ENCODE results near the gene MAFG.

MAFG gene

GRCh38 chr17:81927653-81928543 is at the start of gene MAFG:
MAFG (minus strand) TSS chr17:81927735; CDS start chr17:81923185, 4,550 bp downstream.
- H3K4me1 ChIP-seq (ENCODE audit: control insufficient read depth in 2 of 2, insufficient read depth in 2 of 2, low read length in 2 of 2), result peaks cover 41 to 44% of the 10 kb centered on the region in 2 donors
- no peaks in the 10 kb centered on the region for H3K36me3 ChIP-seq (ENCODE audit: control insufficient read depth in 2 of 2, insufficient read depth in 2 of 2, low read length in 2 of 2)
- H3K4me3 ChIP-seq (ENCODE audit: low read length in 2 of 2), result peak within 1 kb of the TSS; percentile 75 to 76
- peak within 1 kb of the TSS; percentile 76 to 77 for H3K9ac ChIP-seq (ENCODE audit: low read depth in 1 of 2, low read length in 2 of 2)
- H3K27me3 ChIP-seq (ENCODE audit: control insufficient read depth in 2 of 2, insufficient read depth in 2 of 2, low read length in 2 of 2), result peaks cover 3 to 10% of the 10 kb centered on the region in 2 donors
- H3K27ac ChIP-seq (ENCODE audit: low read depth in 2 of 2, low read length in 2 of 2), result peak within 1 kb of the TSS; percentile 95 to 97
- H3K9me3 ChIP-seq (ENCODE audit: control insufficient read depth in 2 of 2, low read length in 2 of 2), result no peaks in the 10 kb centered on the region

GRCh38 chr17:81976332-81977210 is 49.0 kb upstream of the MAFG start:
- peak overlapping the region; percentile 83 to 85 for H3K9ac ChIP-seq (ENCODE audit: low read depth in 1 of 2, low read length in 2 of 2)

GRCh38 chr17:81973432-81973831 is 45.9 kb upstream of the MAFG start:
- no peak overlapping the region for H3K27ac ChIP-seq (ENCODE audit: low read depth in 2 of 2, low read length in 2 of 2)
- H3K36me3 ChIP-seq (ENCODE audit: control insufficient read depth in 2 of 2, insufficient read depth in 2 of 2, low read length in 2 of 2), result no peaks in the 10 kb centered on the region
- H3K4me3 ChIP-seq (ENCODE audit: low read length in 2 of 2), result no peak overlapping the region
- peaks cover 0 to 11% of the 10 kb centered on the region in 2 donors for H3K27me3 ChIP-seq (ENCODE audit: control insufficient read depth in 2 of 2, insufficient read depth in 2 of 2, low read length in 2 of 2)
- no peak overlapping the region for H3K9ac ChIP-seq (ENCODE audit: low read depth in 1 of 2, low read length in 2 of 2)
- no peaks in the 10 kb centered on the region for H3K9me3 ChIP-seq (ENCODE audit: control insufficient read depth in 2 of 2, low read length in 2 of 2)
- H3K4me1 ChIP-seq (ENCODE audit: control insufficient read depth in 2 of 2, insufficient read depth in 2 of 2, low read length in 2 of 2), result peaks cover 7 to 10% of the 10 kb centered on the region in 2 donors

More at GRCh38 chr17:81976332-81977210, 49.0 kb upstream of the MAFG start:
- H3K36me3 ChIP-seq (ENCODE audit: control insufficient read depth in 2 of 2, insufficient read depth in 2 of 2, low read length in 2 of 2), result peaks cover 0 to 8% of the 10 kb centered on the region in 2 donors
- peak overlapping the region; percentile 50 to 88 for H3K27ac ChIP-seq (ENCODE audit: low read depth in 2 of 2, low read length in 2 of 2)
- no peaks in the 10 kb centered on the region for H3K9me3 ChIP-seq (ENCODE audit: control insufficient read depth in 2 of 2, low read length in 2 of 2)
- peaks cover 10% of the 10 kb centered on the region in 2 donors for H3K4me1 ChIP-seq (ENCODE audit: control insufficient read depth in 2 of 2, insufficient read depth in 2 of 2, low read length in 2 of 2)
- H3K27me3 ChIP-seq (ENCODE audit: control insufficient read depth in 2 of 2, insufficient read depth in 2 of 2, low read length in 2 of 2), result no peaks in the 10 kb centered on the region
- H3K4me3 ChIP-seq (ENCODE audit: low read length in 2 of 2), result peak overlapping the region; percentile 83 to 84

GRCh38 chr17:81968850-81969812 is 41.6 kb upstream of the MAFG start:
- Histone ChIP-seq H3K4me1 (ENCODE audit: control insufficient read depth in 2 of 2, insufficient read depth in 2 of 2, low read length in 2 of 2) (peaks cover 11 to 20% of the 10 kb centered on the region in 2 donors), H3K4me3 (ENCODE audit: low read length in 2 of 2) (no peak overlapping the region), H3K36me3 (ENCODE audit: control insufficient read depth in 2 of 2, insufficient read depth in 2 of 2, low read length in 2 of 2) (no peaks in the 10 kb centered on the region), H3K9ac (ENCODE audit: low read depth in 1 of 2, low read length in 2 of 2) (no peak overlapping the region), H3K27me3 (ENCODE audit: control insufficient read depth in 2 of 2, insufficient read depth in 2 of 2, low read length in 2 of 2) (peaks cover 7 to 33% of the 10 kb centered on the region in 2 donors), H3K9me3 (ENCODE audit: control insufficient read depth in 2 of 2, low read length in 2 of 2) (no peaks in the 10 kb centered on the region), H3K27ac (ENCODE audit: low read depth in 2 of 2, low read length in 2 of 2) (no peak overlapping the region)

- H3K27ac ChIP-seq (ENCODE audit: low read depth in 2 of 2, low read length in 2 of 2), result no peak overlapping the region
- H3K27me3 ChIP-seq (ENCODE audit: control insufficient read depth in 2 of 2, insufficient read depth in 2 of 2, low read length in 2 of 2), result peaks cover 8 to 41% of the 10 kb centered on the region in 2 donors
- no peaks in the 10 kb centered on the region for H3K36me3 ChIP-seq (ENCODE audit: control insufficient read depth in 2 of 2, insufficient read depth in 2 of 2, low read length in 2 of 2)
- no peaks in the 10 kb centered on the region for H3K9me3 ChIP-seq (ENCODE audit: control insufficient read depth in 2 of 2, low read length in 2 of 2)
- H3K9ac ChIP-seq (ENCODE audit: low read depth in 1 of 2, low read length in 2 of 2), result no peak overlapping the region
- no peak overlapping the region for H3K4me3 ChIP-seq (ENCODE audit: low read length in 2 of 2)
- peaks cover 11 to 20% of the 10 kb centered on the region in 2 donors for H3K4me1 ChIP-seq (ENCODE audit: control insufficient read depth in 2 of 2, insufficient read depth in 2 of 2, low read length in 2 of 2)
Measured at GRCh38 chr17:81968396-81968745, 40.8 kb upstream of the MAFG start.

GRCh38 chr17:81967533-81968395 is 40.2 kb upstream of the MAFG start:
- peak overlapping the region in 1 of 2 donors; percentile 32 for H3K27ac ChIP-seq (ENCODE audit: low read depth in 2 of 2, low read length in 2 of 2)
- H3K9ac ChIP-seq (ENCODE audit: low read depth in 1 of 2, low read length in 2 of 2), result no peak overlapping the region

DNA sequence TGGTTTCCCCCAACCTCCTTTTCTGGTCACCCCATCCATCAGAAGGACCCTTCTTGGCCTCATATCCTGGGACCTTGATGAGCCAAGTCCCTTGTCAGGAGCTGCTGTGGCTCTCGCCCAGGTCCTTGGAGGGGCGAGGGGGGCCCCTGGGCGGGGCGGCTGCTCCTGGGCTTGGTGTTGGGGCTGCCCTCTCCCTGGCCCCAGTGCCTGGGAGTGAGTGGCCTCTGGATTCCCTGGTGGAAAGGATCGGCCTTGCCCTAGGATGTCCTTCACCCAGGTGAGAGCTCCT is 39.7 kb upstream of the MAFG start:
- Histone ChIP-seq H3K9ac (ENCODE audit: low read depth in 1 of 2, low read length in 2 of 2) (no peak overlapping the region), H3K27ac (ENCODE audit: low read depth in 2 of 2, low read length in 2 of 2) (peak overlapping the region in 1 of 2 donors; percentile 32), H3K27me3 (ENCODE audit: control insufficient read depth in 2 of 2, insufficient read depth in 2 of 2, low read length in 2 of 2) (peaks cover 18 to 50% of the 10 kb centered on the region in 2 donors), H3K4me1 (ENCODE audit: control insufficient read depth in 2 of 2, insufficient read depth in 2 of 2, low read length in 2 of 2) (peaks cover 11 to 20% of the 10 kb centered on the region in 2 donors), H3K4me3 (ENCODE audit: low read length in 2 of 2) (no peak overlapping the region), H3K36me3 (ENCODE audit: control insufficient read depth in 2 of 2, insufficient read depth in 2 of 2, low read length in 2 of 2) (no peaks in the 10 kb centered on the region), H3K9me3 (ENCODE audit: control insufficient read depth in 2 of 2, low read length in 2 of 2) (no peaks in the 10 kb centered on the region)

More at GRCh38 chr17:81967533-81968395, 40.2 kb upstream of the MAFG start:
- H3K9me3 ChIP-seq (ENCODE audit: control insufficient read depth in 2 of 2, low read length in 2 of 2), result no peaks in the 10 kb centered on the region
- H3K4me1 ChIP-seq (ENCODE audit: control insufficient read depth in 2 of 2, insufficient read depth in 2 of 2, low read length in 2 of 2), result peaks cover 11 to 20% of the 10 kb centered on the region in 2 donors
- H3K27me3 ChIP-seq (ENCODE audit: control insufficient read depth in 2 of 2, insufficient read depth in 2 of 2, low read length in 2 of 2), result peaks cover 14 to 45% of the 10 kb centered on the region in 2 donors
- peak overlapping the region; percentile 8 to 20 for H3K4me3 ChIP-seq (ENCODE audit: low read length in 2 of 2)
- no peaks in the 10 kb centered on the region for H3K36me3 ChIP-seq (ENCODE audit: control insufficient read depth in 2 of 2, insufficient read depth in 2 of 2, low read length in 2 of 2)

GRCh38 chr17:81966343-81967243 is 39.1 kb upstream of the MAFG start:
- peak overlapping the region in 1 of 2 donors; percentile 32 for H3K27ac ChIP-seq (ENCODE audit: low read depth in 2 of 2, low read length in 2 of 2)
- peaks cover 11 to 20% of the 10 kb centered on the region in 2 donors for H3K4me1 ChIP-seq (ENCODE audit: control insufficient read depth in 2 of 2, insufficient read depth in 2 of 2, low read length in 2 of 2)
- H3K36me3 ChIP-seq (ENCODE audit: control insufficient read depth in 2 of 2, insufficient read depth in 2 of 2, low read length in 2 of 2), result no peaks in the 10 kb centered on the region
- peaks cover 20 to 54% of the 10 kb centered on the region in 2 donors for H3K27me3 ChIP-seq (ENCODE audit: control insufficient read depth in 2 of 2, insufficient read depth in 2 of 2, low read length in 2 of 2)
- no peak overlapping the region for H3K9ac ChIP-seq (ENCODE audit: low read depth in 1 of 2, low read length in 2 of 2)
- no peak overlapping the region for H3K4me3 ChIP-seq (ENCODE audit: low read length in 2 of 2)
- no peaks in the 10 kb centered on the region for H3K9me3 ChIP-seq (ENCODE audit: control insufficient read depth in 2 of 2, low read length in 2 of 2)
